ENCODE data around the gene MPG.
"Not testable (repeated sequence)": the region's sequence is repeated elsewhere in the genome, so short reads cannot be mapped to it uniquely, and the experiment has no call there.

MPG gene

DNA sequence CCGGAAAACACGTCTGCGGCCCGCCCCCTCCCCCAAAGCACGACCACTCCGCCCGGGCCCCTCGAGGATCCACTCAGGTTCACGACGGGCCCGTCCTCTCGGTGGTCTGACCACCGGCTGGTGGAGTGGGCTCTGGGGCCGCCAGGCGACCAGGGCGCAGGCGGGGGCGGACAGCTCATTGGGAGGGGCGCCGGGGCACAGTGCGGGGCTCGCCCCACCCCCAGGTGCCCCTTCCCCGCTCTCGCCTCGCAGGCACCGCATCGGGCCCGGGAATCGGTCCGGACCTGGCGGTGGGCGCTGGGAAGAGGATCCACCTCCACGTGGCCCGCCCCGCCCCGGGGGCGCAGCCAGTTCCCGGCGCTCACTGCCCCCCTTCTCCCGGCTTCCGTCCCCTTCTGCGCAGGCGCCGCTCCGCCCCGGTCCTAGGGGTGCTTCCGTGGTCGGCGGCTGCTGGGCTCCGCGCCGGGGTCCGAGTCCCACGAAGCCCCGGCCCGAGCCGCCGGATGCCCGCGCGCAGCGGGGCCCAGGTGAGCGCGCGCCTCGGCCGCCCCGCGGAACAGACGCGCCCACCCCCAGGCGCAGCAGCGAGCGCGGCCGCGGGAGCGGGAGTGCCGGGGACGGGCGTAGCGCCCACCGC is at the start of gene MPG:
MPG (plus strand) TSS at position 419 of the 637 bp plus-strand sequence; CDS start at position 504, 85 bp downstream.
- Histone ChIP-seq H3K9me3 (ENCODE audit: control insufficient read depth, insufficient read depth, low read length) (no peaks in the 10 kb centered on the region), H3K4me1 (ENCODE audit: control insufficient read depth, insufficient read depth, low read length) (peaks cover 49% of the 10 kb centered on the region), H3K27ac (ENCODE audit: low read depth, low read length) (peak within 1 kb of the TSS; percentile 42), H3K36me3 (ENCODE audit: control insufficient read depth, insufficient read depth, low read length) (peaks cover 8% of the 10 kb centered on the region), H3K27me3 (ENCODE audit: control insufficient read depth, insufficient read depth, low read length) (no peaks in the 10 kb centered on the region), H3K4me3 (ENCODE audit: low read depth, low read length) (peak within 1 kb of the TSS; percentile 83), H3K9ac (ENCODE audit: low read depth, low read length) (peak within 1 kb of the TSS; percentile 64; the same call in 1 of the 2 replicates)

- not testable (repeated sequence) for H3K27ac ChIP-seq (ENCODE audit: low read depth, low read length); H3K4me1 ChIP-seq (ENCODE audit: control insufficient read depth, insufficient read depth, low read length); H3K36me3 ChIP-seq (ENCODE audit: control insufficient read depth, insufficient read depth, low read length); H3K4me3 ChIP-seq (ENCODE audit: low read depth, low read length); H3K27me3 ChIP-seq (ENCODE audit: control insufficient read depth, insufficient read depth, low read length); H3K9ac ChIP-seq (ENCODE audit: low read depth, low read length); H3K9me3 ChIP-seq (ENCODE audit: control insufficient read depth, insufficient read depth, low read length)
Observed at GRCh38 chr16:30627-31026, 47.4 kb upstream of the MPG start.

GRCh38 chr16:33154-33876 is 44.7 kb upstream of the MPG start:
- not testable (repeated sequence) for H3K4me1 ChIP-seq (ENCODE audit: control insufficient read depth, insufficient read depth, low read length); H3K9ac ChIP-seq (ENCODE audit: low read depth, low read length); H3K9me3 ChIP-seq (ENCODE audit: control insufficient read depth, insufficient read depth, low read length); H3K27me3 ChIP-seq (ENCODE audit: control insufficient read depth, insufficient read depth, low read length); H3K27ac ChIP-seq (ENCODE audit: low read depth, low read length); H3K4me3 ChIP-seq (ENCODE audit: low read depth, low read length); H3K36me3 ChIP-seq (ENCODE audit: control insufficient read depth, insufficient read depth, low read length)

DNA sequence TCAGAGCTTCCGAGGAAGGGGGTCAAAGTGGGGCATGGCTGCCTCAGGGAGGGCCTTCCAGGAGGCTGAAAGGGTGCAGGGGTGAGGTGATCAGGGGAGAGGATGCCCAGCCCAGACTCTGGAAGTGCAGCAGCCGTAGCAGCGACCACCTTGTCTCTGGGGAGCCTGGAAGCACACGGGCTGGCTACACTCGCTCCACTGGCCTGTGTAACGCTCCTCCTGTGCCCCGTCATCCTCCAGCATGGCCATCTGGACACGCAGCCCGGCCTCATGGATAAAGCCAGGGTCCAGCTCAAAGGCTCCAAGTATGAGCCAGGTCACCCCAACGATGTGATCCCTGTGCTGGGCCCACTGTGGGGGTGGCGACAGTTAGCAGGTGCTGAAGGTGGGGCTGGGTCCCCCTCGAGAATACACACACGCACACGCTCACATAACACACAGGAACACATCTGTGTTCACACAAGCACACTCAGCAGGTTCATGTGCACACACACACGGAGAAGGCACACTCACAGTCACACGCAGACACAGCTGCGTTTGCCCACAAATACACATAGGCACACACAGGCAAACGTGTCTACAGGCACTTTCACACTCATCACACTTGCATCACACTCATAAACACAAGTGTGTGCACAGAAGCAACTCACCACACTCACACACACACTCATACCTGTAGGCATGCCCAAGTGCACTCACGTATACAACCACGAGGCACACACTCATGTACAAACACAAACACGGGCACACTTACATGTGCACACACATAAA is 44.0 kb upstream of the MPG start:
- H3K27me3 ChIP-seq (ENCODE audit: control insufficient read depth, insufficient read depth, low read length): no peaks in the 10 kb centered on the region
- no peaks in the 10 kb centered on the region for H3K4me1 ChIP-seq (ENCODE audit: control insufficient read depth, insufficient read depth, low read length)
- no peak overlapping the region for H3K4me3 ChIP-seq (ENCODE audit: low read depth, low read length)
- H3K9ac ChIP-seq (ENCODE audit: low read depth, low read length): no peak overlapping the region
- peaks cover 7% of the 10 kb centered on the region; the same call in 1 of the 2 replicates for H3K36me3 ChIP-seq (ENCODE audit: control insufficient read depth, insufficient read depth, low read length)
- H3K9me3 ChIP-seq (ENCODE audit: control insufficient read depth, insufficient read depth, low read length): no peaks in the 10 kb centered on the region
- no peak overlapping the region for H3K27ac ChIP-seq (ENCODE audit: low read depth, low read length)

- Histone ChIP-seq H3K27ac (ENCODE audit: low read depth, low read length) (no peak overlapping the region), H3K4me1 (ENCODE audit: control insufficient read depth, insufficient read depth, low read length) (no peaks in the 10 kb centered on the region), H3K27me3 (ENCODE audit: control insufficient read depth, insufficient read depth, low read length) (no peaks in the 10 kb centered on the region), H3K4me3 (ENCODE audit: low read depth, low read length) (no peak overlapping the region), H3K9me3 (ENCODE audit: control insufficient read depth, insufficient read depth, low read length) (no peaks in the 10 kb centered on the region), H3K36me3 (ENCODE audit: control insufficient read depth, insufficient read depth, low read length) (peaks cover 9% of the 10 kb centered on the region; the same call in 1 of the 2 replicates), H3K9ac (ENCODE audit: low read depth, low read length) (no peak overlapping the region)
Observed at GRCh38 chr16:34648-34987, 43.4 kb upstream of the MPG start.

DNA sequence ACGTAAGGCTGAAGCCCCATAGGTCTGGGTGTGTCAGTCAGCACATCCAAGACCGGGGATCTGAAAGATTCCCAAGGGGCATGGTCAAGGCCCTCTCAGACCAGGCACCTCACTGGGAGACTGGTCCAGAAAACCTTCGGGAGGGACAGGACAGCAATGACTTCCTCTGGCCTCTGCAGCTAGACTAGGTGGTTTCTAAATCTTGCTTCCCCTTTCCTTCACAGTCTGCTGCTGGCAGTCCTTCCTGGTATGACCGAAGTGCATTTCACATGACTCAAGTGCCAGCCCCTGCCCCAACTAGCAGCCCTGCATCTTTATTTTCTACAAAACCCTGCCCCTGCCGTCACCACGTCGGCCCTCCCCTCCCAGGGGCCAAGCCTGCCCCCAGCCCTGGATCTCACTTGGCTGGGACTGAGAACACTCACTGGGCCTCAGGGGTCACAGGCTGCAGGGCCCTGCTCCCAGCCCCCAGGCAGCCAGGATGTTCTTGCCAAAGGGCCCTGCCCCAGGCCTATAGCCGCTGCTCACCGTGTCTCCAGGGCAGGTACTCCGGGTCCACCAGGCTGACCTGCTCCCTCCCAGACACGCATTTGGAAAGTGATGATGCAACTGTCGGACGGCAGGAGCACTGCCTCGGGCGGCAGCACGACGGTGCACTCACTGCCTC is 42.9 kb upstream of the MPG start:
- H3K27me3 ChIP-seq (ENCODE audit: control insufficient read depth, insufficient read depth, low read length): no peaks in the 10 kb centered on the region
- no peaks in the 10 kb centered on the region for H3K9me3 ChIP-seq (ENCODE audit: control insufficient read depth, insufficient read depth, low read length)
- H3K4me3 ChIP-seq (ENCODE audit: low read depth, low read length): no peak overlapping the region
- H3K36me3 ChIP-seq (ENCODE audit: control insufficient read depth, insufficient read depth, low read length): peaks cover 14% of the 10 kb centered on the region
- H3K9ac ChIP-seq (ENCODE audit: low read depth, low read length): no peak overlapping the region
- no peak overlapping the region for H3K27ac ChIP-seq (ENCODE audit: low read depth, low read length)
- H3K4me1 ChIP-seq (ENCODE audit: control insufficient read depth, insufficient read depth, low read length): no peaks in the 10 kb centered on the region

DNA sequence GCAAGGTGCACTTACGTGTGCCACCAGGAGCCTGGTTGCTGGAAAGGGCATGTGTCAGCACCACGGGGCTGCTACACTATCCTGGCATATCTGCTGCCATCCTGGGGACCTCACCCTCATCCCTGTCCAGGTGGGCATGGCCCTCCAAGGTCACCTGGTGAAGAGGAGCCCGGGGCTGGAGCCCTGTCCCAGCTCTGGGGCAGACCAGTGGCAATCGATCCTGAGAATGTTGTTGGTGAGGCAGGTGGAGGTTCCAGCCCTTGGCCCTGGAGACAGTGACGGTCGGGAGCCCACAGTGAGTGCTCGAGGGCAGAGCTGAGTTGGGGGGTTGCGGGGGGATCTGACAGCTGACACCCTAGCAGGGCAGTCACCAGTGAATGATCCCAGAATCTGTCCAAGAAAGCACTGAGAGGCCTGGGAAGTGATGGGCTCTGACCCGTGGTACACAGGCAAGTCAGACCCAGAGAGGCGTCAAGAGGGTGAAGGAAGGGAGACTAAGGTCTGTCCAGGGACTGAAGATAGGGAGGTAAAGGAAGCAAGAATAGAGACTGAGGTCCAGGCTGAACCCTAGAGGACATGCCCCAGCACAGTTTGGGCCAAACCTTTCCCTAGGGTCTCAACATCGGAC is 42.2 kb upstream of the MPG start:
- Histone ChIP-seq H3K4me1 (ENCODE audit: control insufficient read depth, insufficient read depth, low read length) (no peaks in the 10 kb centered on the region), H3K36me3 (ENCODE audit: control insufficient read depth, insufficient read depth, low read length) (peaks cover 16% of the 10 kb centered on the region), H3K4me3 (ENCODE audit: low read depth, low read length) (no peak overlapping the region), H3K9ac (ENCODE audit: low read depth, low read length) (no peak overlapping the region), H3K9me3 (ENCODE audit: control insufficient read depth, insufficient read depth, low read length) (no peaks in the 10 kb centered on the region), H3K27me3 (ENCODE audit: control insufficient read depth, insufficient read depth, low read length) (no peaks in the 10 kb centered on the region), H3K27ac (ENCODE audit: low read depth, low read length) (no peak overlapping the region)

DNA sequence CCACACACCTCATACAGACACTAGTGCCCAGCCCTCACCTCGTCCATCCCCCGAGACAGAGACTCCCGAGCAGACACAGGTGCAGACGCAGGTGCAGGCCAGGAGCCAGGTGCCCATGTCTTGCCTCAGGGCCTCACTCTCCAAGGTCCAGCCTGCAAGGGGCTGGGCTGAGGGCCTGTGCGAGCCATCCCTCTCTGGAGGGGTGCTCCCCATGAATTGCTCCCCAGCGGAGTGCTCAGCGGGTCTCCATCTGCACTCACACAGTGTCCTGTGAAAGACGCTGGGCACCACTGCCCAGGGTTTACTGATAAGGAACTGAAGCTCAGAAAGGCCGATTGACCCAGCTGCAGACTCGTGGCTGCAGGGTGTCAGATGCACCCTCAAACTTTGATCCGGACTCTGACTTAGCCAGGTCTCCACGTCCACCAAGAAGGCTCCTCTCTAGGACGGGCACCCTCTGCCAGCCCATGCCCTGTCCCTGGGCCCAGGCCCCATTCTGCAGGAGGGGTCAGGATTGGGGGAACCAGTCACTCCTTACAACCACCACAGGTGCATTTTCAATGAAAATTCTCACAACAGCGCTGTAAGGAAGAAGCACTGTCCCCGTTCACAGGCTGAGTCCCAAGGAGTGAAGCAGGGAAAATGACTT is 41.6 kb upstream of the MPG start:
- H3K36me3 ChIP-seq (ENCODE audit: control insufficient read depth, insufficient read depth, low read length): peaks cover 23% of the 10 kb centered on the region
- H3K27me3 ChIP-seq (ENCODE audit: control insufficient read depth, insufficient read depth, low read length): no peaks in the 10 kb centered on the region
- no peaks in the 10 kb centered on the region for H3K4me1 ChIP-seq (ENCODE audit: control insufficient read depth, insufficient read depth, low read length)
- H3K4me3 ChIP-seq (ENCODE audit: low read depth, low read length): no peak overlapping the region
- no peak overlapping the region for H3K27ac ChIP-seq (ENCODE audit: low read depth, low read length)
- no peaks in the 10 kb centered on the region for H3K9me3 ChIP-seq (ENCODE audit: control insufficient read depth, insufficient read depth, low read length)
- H3K9ac ChIP-seq (ENCODE audit: low read depth, low read length): no peak overlapping the region

GRCh38 chr16:37511-37910 is 40.5 kb upstream of the MPG start:
- no peak overlapping the region for H3K9ac ChIP-seq (ENCODE audit: low read depth, low read length)
- no peaks in the 10 kb centered on the region for H3K27me3 ChIP-seq (ENCODE audit: control insufficient read depth, insufficient read depth, low read length)
- no peak overlapping the region for H3K4me3 ChIP-seq (ENCODE audit: low read depth, low read length)
- no peak overlapping the region for H3K27ac ChIP-seq (ENCODE audit: low read depth, low read length)
- H3K9me3 ChIP-seq (ENCODE audit: control insufficient read depth, insufficient read depth, low read length): 0 out of 2 replicates have a peak, but pooled peaks cover 3% of the 10 kb centered on the region
- peaks cover 34% of the 10 kb centered on the region for H3K36me3 ChIP-seq (ENCODE audit: control insufficient read depth, insufficient read depth, low read length)
- no peaks in the 10 kb centered on the region for H3K4me1 ChIP-seq (ENCODE audit: control insufficient read depth, insufficient read depth, low read length)

GRCh38 chr16:38206-38605 is 39.8 kb upstream of the MPG start:
- not testable (repeated sequence) for H3K4me3 ChIP-seq (ENCODE audit: low read depth, low read length); H3K4me1 ChIP-seq (ENCODE audit: control insufficient read depth, insufficient read depth, low read length); H3K9me3 ChIP-seq (ENCODE audit: control insufficient read depth, insufficient read depth, low read length); H3K9ac ChIP-seq (ENCODE audit: low read depth, low read length); H3K27ac ChIP-seq (ENCODE audit: low read depth, low read length); H3K27me3 ChIP-seq (ENCODE audit: control insufficient read depth, insufficient read depth, low read length)
- peaks cover 41% of the 10 kb centered on the region for H3K36me3 ChIP-seq (ENCODE audit: control insufficient read depth, insufficient read depth, low read length)
